HFF-Myc (cell line): ENCODE results near the gene TUG1.

Experiments used
- DNase-seq: peaks from one replicate; pipeline ENCODE4 v3.0.0-alpha.2; 2011; ENCODE audit warnings: low read depth; ENCODE audit errors: extremely low read depth
- H3K4me3 ChIP-seq: replicated peaks from 2 replicates; pipeline ENCODE4 v1.5.1; 2011; ENCODE audit warnings: low read depth, mild to moderate bottlenecking, control low read depth, low read length
- TF ChIP-seq, protein P1 (sequence below): IDR thresholded peaks from 2 replicates; pipeline ENCODE4 v1.5.1; 2012; ENCODE audit warnings: mild to moderate bottlenecking, low read depth, low read length, control low read depth; ENCODE audit errors: missing control alignments

TUG1 gene

GRCh38 chr22:30933457-30933856 lies 35.6 kb upstream of the TUG1 start:
- H3K4me3 ChIP-seq = no peak overlapping the region
- no peak for DNase-seq
- TF ChIP-seq, protein P1, sequence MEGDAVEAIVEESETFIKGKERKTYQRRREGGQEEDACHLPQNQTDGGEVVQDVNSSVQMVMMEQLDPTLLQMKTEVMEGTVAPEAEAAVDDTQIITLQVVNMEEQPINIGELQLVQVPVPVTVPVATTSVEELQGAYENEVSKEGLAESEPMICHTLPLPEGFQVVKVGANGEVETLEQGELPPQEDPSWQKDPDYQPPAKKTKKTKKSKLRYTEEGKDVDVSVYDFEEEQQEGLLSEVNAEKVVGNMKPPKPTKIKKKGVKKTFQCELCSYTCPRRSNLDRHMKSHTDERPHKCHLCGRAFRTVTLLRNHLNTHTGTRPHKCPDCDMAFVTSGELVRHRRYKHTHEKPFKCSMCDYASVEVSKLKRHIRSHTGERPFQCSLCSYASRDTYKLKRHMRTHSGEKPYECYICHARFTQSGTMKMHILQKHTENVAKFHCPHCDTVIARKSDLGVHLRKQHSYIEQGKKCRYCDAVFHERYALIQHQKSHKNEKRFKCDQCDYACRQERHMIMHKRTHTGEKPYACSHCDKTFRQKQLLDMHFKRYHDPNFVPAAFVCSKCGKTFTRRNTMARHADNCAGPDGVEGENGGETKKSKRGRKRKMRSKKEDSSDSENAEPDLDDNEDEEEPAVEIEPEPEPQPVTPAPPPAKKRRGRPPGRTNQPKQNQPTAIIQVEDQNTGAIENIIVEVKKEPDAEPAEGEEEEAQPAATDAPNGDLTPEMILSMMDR = no peak

- no peak for DNase-seq
- TF ChIP-seq, protein P1 = no peak
- no peak overlapping the region for H3K4me3 ChIP-seq
Measured at GRCh38 chr22:30934053-30934452, 35.0 kb upstream of the TUG1 start.

DNA sequence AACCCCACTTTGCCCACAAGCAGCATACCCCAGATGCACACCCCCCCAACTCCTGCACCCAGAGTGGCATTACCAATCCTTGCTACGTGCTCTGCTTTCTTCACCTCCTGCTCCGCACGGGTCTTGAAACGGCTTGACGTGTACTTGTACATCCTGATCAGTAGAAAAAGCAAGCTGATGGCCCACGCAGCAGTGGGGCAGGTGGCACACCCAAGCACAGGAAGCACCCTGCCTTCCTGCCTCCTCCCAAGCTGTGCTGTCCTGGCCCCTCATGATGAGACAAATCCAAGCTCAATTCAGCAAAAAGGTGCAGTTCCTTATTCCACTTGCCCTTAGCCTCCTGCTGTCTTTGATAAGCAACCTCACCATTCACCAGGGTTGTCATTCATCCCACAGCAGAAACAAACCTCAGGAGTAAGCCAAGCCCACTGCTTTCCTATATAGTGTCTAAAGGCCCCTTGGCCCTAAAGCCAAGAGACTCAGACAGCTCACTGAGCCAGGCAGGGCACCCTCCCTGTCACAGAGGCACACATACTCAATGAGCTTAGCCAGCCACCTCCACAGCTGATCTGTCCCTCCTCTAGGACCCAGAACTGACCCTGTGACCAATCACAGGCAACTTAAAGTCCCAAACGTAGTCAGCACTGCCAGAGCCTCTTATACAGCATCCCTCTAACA lies 28.2 kb upstream of the TUG1 start:
- no peak for DNase-seq
- no peak overlapping the region for H3K4me3 ChIP-seq
- TF ChIP-seq, protein P1 = no peak

- no peak overlapping the region for H3K4me3 ChIP-seq
- TF ChIP-seq, protein P1 = no peak
- DNase-seq = no peak
Measured at GRCh38 chr22:30941363-30941740, 27.7 kb upstream of the TUG1 start.

GRCh38 chr22:30943368-30943767 lies 25.7 kb upstream of the TUG1 start:
- no peak overlapping the region for H3K4me3 ChIP-seq
- TF ChIP-seq, protein P1 = no peak
- DNase-seq = no peak

DNA sequence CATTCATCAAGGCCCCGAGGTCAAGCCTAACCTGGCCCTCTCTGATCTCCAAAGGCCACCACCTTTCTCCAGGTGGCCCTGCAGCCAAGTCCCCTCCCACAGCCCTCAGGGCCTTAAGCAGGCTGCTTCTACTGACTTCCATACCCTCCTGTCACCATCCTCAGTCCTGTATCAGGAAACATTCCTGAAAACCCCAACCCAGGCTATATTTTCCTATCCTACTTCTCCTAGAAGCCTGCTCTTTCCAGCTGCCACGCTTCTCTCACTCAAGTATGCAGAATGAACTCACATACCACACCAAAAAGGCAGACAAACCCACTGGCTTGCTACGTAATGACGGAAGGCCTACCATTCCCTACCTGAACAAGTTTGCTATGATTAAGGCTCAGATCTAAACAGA lies 24.1 kb upstream of the TUG1 start:
- no peak overlapping the region for H3K4me3 ChIP-seq
- TF ChIP-seq, protein P1 = no peak
- no peak for DNase-seq

GRCh38 chr22:30945653-30946052 lies 23.4 kb upstream of the TUG1 start:
- TF ChIP-seq, protein P1 = no peak
- DNase-seq = no peak

More at GRCh38 chr22:30945653-30946052, 23.4 kb upstream of the TUG1 start:
- H3K4me3 ChIP-seq = no peak overlapping the region
